ENCODE data around the gene CLEC16A.

Gene CLEC16A

GRCh38 chr16:11045441-11045840 is 101.1 kb downstream of the CLEC16A start:
- H3K27me3 ChIP-seq (ENCODE audit: insufficient read depth, poor library complexity, severe bottlenecking) = no peaks in the 10 kb centered on the region
- DNase-seq (ENCODE audit: low read depth in 1 of 2, low spot score in 1 of 2) = no peak
- TF ChIP-seq POLR2AphosphoS5 (IDR thresholded peaks at IDR 0.05; ENCODE audit: low read depth) = no peak
- TF ChIP-seq REST (IDR thresholded peaks at IDR 0.05; ENCODE audit: insufficient replicate concordance, low read depth) = no peak
- TF ChIP-seq GABPA (IDR thresholded peaks at IDR 0.05; ENCODE audit: low read depth) = no peak
- no peak for TF ChIP-seq CTCF (IDR thresholded peaks at IDR 0.05; ENCODE audit: insufficient read depth, low read length)
- no peak for TF ChIP-seq SPI1 (IDR thresholded peaks at IDR 0.05; ENCODE audit: borderline replicate concordance, low read depth)
- no peak overlapping the region for H3K27ac ChIP-seq (replicated peaks)
- H3K4me3 ChIP-seq (replicated peaks; ENCODE audit: insufficient read depth, low read length) = no peak overlapping the region

GRCh38 chr16:11045846-11046245 is 101.5 kb downstream of the CLEC16A start:
- H3K4me3 ChIP-seq (replicated peaks; ENCODE audit: insufficient read depth, low read length) = no peak overlapping the region
- no peak for TF ChIP-seq SPI1 (IDR thresholded peaks at IDR 0.05; ENCODE audit: borderline replicate concordance, low read depth)
- TF ChIP-seq POLR2AphosphoS5 (IDR thresholded peaks at IDR 0.05; ENCODE audit: low read depth) = no peak
- no peak for TF ChIP-seq CTCF (IDR thresholded peaks at IDR 0.05; ENCODE audit: insufficient read depth, low read length)
- TF ChIP-seq GABPA (IDR thresholded peaks at IDR 0.05; ENCODE audit: low read depth) = no peak
- TF ChIP-seq REST (IDR thresholded peaks at IDR 0.05; ENCODE audit: insufficient replicate concordance, low read depth) = no peak
- no peaks in the 10 kb centered on the region for H3K27me3 ChIP-seq (ENCODE audit: insufficient read depth, poor library complexity, severe bottlenecking)
- no peak for DNase-seq (ENCODE audit: low read depth in 1 of 2, low spot score in 1 of 2)
- H3K27ac ChIP-seq (replicated peaks) = no peak overlapping the region

GRCh38 chr16:11046382-11046931 is 102.1 kb downstream of the CLEC16A start:
- TF ChIP-seq REST (IDR thresholded peaks at IDR 0.05; ENCODE audit: insufficient replicate concordance, low read depth) = no peak
- TF ChIP-seq POLR2AphosphoS5 (IDR thresholded peaks at IDR 0.05; ENCODE audit: low read depth) = no peak
- TF ChIP-seq CTCF (IDR thresholded peaks at IDR 0.05; ENCODE audit: insufficient read depth, low read length) = no peak
- TF ChIP-seq SPI1 (IDR thresholded peaks at IDR 0.05; ENCODE audit: borderline replicate concordance, low read depth) = no peak
- no peak for DNase-seq (ENCODE audit: low read depth in 1 of 2, low spot score in 1 of 2)

More at GRCh38 chr16:11046382-11046931, 102.1 kb downstream of the CLEC16A start:
- H3K27ac ChIP-seq (replicated peaks) = no peak overlapping the region
- H3K27me3 ChIP-seq (ENCODE audit: insufficient read depth, poor library complexity, severe bottlenecking) = no peaks in the 10 kb centered on the region
- no peak overlapping the region for H3K4me3 ChIP-seq (replicated peaks; ENCODE audit: insufficient read depth, low read length)

Measured in HL-60 (cell line).